ENCODE measurements around the gene OPCML.

The OPCML gene

DNA sequence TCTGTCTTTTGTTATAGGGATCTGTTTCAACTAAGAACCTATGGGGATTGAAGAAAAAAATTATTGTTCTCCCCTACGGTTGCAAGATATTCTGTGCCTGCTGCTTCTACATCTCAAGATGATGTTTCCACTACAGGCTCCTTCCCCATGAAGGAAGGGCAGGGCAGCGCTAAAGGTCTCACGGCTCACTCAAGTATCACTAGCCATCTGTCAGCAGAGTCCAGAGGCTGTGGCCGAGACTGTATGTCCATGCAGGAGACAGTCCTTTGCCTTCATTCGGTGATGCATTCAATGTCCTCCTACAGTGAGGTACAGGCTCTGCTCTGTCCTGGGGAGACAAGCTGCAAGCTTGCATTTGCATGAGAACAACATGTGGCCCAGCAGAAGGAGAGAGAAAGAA, 518.0 kb downstream of the OPCML start:
- TF ChIP-seq ZFP3 (CRISPR knock-in tag; IDR thresholded peaks at IDR 0.05): no peak
- TF ChIP-seq TOX (CRISPR knock-in tag; IDR thresholded peaks at IDR 0.05; ENCODE audit: borderline replicate concordance): no peak
- TF ChIP-seq, protein P1, sequence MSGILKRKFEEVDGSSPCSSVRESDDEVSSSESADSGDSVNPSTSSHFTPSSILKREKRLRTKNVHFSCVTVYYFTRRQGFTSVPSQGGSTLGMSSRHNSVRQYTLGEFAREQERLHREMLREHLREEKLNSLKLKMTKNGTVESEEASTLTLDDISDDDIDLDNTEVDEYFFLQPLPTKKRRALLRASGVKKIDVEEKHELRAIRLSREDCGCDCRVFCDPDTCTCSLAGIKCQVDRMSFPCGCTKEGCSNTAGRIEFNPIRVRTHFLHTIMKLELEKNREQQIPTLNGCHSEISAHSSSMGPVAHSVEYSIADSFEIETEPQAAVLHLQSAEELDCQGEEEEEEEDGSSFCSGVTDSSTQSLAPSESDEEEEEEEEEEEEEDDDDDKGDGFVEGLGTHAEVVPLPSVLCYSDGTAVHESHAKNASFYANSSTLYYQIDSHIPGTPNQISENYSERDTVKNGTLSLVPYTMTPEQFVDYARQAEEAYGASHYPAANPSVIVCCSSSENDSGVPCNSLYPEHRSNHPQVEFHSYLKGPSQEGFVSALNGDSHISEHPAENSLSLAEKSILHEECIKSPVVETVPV (CRISPR knock-in tag; IDR thresholded peaks at IDR 0.05): no peak
- TF ChIP-seq, protein P2, sequence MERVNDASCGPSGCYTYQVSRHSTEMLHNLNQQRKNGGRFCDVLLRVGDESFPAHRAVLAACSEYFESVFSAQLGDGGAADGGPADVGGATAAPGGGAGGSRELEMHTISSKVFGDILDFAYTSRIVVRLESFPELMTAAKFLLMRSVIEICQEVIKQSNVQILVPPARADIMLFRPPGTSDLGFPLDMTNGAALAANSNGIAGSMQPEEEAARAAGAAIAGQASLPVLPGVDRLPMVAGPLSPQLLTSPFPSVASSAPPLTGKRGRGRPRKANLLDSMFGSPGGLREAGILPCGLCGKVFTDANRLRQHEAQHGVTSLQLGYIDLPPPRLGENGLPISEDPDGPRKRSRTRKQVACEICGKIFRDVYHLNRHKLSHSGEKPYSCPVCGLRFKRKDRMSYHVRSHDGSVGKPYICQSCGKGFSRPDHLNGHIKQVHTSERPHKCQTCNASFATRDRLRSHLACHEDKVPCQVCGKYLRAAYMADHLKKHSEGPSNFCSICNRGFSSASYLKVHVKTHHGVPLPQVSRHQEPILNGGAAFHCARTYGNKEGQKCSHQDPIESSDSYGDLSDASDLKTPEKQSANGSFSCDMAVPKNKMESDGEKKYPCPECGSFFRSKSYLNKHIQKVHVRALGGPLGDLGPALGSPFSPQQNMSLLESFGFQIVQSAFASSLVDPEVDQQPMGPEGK (CRISPR knock-in tag; IDR thresholded peaks at IDR 0.05; ENCODE audit: borderline replicate concordance): no peak
- no peak for TF ChIP-seq OSR1 (CRISPR knock-in tag; IDR thresholded peaks at IDR 0.05)
- no peak for TF ChIP-seq ARNTL (CRISPR knock-in tag; IDR thresholded peaks at IDR 0.05; ENCODE audit: borderline replicate concordance, low read depth)
- TF ChIP-seq ESRRG (CRISPR knock-in tag; IDR thresholded peaks at IDR 0.05): no peak
- TF ChIP-seq ZNF70 (CRISPR knock-in tag; IDR thresholded peaks at IDR 0.05): no peak
- TF ChIP-seq ZNF565 (CRISPR knock-in tag; conservative IDR thresholded peaks at IDR 0.05; ENCODE audit: low read depth): no peak
- TF ChIP-seq, protein P3, sequence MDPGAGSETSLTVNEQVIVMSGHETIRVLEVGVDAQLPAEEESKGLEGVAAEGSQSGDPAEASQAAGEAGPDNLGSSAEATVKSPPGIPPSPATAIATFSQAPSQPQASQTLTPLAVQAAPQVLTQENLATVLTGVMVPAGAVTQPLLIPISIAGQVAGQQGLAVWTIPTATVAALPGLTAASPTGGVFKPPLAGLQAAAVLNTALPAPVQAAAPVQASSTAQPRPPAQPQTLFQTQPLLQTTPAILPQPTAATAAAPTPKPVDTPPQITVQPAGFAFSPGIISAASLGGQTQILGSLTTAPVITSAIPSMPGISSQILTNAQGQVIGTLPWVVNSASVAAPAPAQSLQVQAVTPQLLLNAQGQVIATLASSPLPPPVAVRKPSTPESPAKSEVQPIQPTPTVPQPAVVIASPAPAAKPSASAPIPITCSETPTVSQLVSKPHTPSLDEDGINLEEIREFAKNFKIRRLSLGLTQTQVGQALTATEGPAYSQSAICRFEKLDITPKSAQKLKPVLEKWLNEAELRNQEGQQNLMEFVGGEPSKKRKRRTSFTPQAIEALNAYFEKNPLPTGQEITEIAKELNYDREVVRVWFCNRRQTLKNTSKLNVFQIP (CRISPR knock-in tag; IDR thresholded peaks at IDR 0.05; ENCODE audit: borderline replicate concordance, low read depth): no peak
- no peak for TF ChIP-seq ZFP30 (CRISPR knock-in tag; IDR thresholded peaks at IDR 0.05)
- TF ChIP-seq RARB (CRISPR knock-in tag; IDR thresholded peaks at IDR 0.05): no peak
- no peak for TF ChIP-seq GLIS3 (CRISPR knock-in tag; IDR thresholded peaks at IDR 0.05)
- TF ChIP-seq ZC3H10 (CRISPR knock-in tag; IDR thresholded peaks at IDR 0.05): no peak
- TF ChIP-seq, protein P4, sequence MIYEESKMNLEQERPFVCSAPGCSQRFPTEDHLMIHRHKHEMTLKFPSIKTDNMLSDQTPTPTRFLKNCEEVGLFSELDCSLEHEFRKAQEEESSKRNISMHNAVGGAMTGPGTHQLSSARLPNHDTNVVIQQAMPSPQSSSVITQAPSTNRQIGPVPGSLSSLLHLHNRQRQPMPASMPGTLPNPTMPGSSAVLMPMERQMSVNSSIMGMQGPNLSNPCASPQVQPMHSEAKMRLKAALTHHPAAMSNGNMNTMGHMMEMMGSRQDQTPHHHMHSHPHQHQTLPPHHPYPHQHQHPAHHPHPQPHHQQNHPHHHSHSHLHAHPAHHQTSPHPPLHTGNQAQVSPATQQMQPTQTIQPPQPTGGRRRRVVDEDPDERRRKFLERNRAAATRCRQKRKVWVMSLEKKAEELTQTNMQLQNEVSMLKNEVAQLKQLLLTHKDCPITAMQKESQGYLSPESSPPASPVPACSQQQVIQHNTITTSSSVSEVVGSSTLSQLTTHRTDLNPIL (CRISPR knock-in tag; IDR thresholded peaks at IDR 0.05; ENCODE audit: low read depth): no peak
- TF ChIP-seq PPARA (CRISPR knock-in tag; IDR thresholded peaks at IDR 0.05; ENCODE audit: borderline replicate concordance): no peak
- TF ChIP-seq, protein P5, sequence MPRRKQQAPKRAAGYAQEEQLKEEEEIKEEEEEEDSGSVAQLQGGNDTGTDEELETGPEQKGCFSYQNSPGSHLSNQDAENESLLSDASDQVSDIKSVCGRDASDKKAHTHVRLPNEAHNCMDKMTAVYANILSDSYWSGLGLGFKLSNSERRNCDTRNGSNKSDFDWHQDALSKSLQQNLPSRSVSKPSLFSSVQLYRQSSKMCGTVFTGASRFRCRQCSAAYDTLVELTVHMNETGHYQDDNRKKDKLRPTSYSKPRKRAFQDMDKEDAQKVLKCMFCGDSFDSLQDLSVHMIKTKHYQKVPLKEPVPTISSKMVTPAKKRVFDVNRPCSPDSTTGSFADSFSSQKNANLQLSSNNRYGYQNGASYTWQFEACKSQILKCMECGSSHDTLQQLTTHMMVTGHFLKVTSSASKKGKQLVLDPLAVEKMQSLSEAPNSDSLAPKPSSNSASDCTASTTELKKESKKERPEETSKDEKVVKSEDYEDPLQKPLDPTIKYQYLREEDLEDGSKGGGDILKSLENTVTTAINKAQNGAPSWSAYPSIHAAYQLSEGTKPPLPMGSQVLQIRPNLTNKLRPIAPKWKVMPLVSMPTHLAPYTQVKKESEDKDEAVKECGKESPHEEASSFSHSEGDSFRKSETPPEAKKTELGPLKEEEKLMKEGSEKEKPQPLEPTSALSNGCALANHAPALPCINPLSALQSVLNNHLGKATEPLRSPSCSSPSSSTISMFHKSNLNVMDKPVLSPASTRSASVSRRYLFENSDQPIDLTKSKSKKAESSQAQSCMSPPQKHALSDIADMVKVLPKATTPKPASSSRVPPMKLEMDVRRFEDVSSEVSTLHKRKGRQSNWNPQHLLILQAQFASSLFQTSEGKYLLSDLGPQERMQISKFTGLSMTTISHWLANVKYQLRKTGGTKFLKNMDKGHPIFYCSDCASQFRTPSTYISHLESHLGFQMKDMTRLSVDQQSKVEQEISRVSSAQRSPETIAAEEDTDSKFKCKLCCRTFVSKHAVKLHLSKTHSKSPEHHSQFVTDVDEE (CRISPR knock-in tag; IDR thresholded peaks at IDR 0.05): no peak
- no peak for TF ChIP-seq ZNF8 (CRISPR knock-in tag; IDR thresholded peaks at IDR 0.05)
- no peak for TF ChIP-seq ISL1 (CRISPR knock-in tag; IDR thresholded peaks at IDR 0.05)
- no peak for TF ChIP-seq TCF4 (CRISPR knock-in tag; IDR thresholded peaks at IDR 0.05; ENCODE audit: borderline replicate concordance)
- no peak for ATAC-seq

DNA sequence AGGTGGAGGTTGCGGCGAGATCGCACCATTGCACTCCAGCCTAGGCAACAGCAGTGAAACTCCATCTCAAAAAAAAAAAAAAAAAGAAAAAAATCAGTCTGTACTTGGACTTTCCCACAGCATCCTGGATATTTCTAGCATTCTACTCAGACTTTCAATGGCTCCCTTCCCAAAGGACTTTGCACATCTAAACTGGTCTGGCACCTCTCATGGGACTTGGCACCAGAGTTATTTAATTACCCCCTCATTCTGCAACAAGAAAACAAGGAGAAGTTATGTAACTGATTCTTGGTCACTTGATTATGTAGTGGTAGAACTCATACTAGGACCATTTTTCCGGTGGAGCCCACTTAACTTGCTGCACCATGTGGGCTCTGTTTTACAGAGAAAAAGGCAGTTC, 519.5 kb downstream of the OPCML start:
- no peak for ATAC-seq
- TF ChIP-seq, protein P1 (CRISPR knock-in tag; IDR thresholded peaks at IDR 0.05): no peak
- TF ChIP-seq, protein P3 (CRISPR knock-in tag; IDR thresholded peaks at IDR 0.05; ENCODE audit: borderline replicate concordance, low read depth): no peak
- no peak for TF ChIP-seq TCF4 (CRISPR knock-in tag; IDR thresholded peaks at IDR 0.05; ENCODE audit: borderline replicate concordance)
- TF ChIP-seq BACH2 (CRISPR knock-in tag; IDR thresholded peaks at IDR 0.05; ENCODE audit: borderline replicate concordance): no peak
- TF ChIP-seq, protein P5 (CRISPR knock-in tag; IDR thresholded peaks at IDR 0.05): no peak
- no peak for TF ChIP-seq ZFP3 (CRISPR knock-in tag; IDR thresholded peaks at IDR 0.05)
- no peak for TF ChIP-seq ZC3H10 (CRISPR knock-in tag; IDR thresholded peaks at IDR 0.05)
- no peak for TF ChIP-seq ZNF70 (CRISPR knock-in tag; IDR thresholded peaks at IDR 0.05)
- TF ChIP-seq, protein P2 (CRISPR knock-in tag; IDR thresholded peaks at IDR 0.05; ENCODE audit: borderline replicate concordance): no peak
- TF ChIP-seq CSDC2 (CRISPR knock-in tag; IDR thresholded peaks at IDR 0.05): no peak
- no peak for TF ChIP-seq ZNF565 (CRISPR knock-in tag; conservative IDR thresholded peaks at IDR 0.05; ENCODE audit: low read depth)

Data from SK-N-SH treated with all-trans-retinoic acid at 6 μM for 48 hours (cell line).